Neural cell (in vitro differentiated cells): ENCODE data around the gene TIAM2.

Source experiments
- CTCF ChIP-seq: fragments of 450-650 bp; IDR thresholded peaks from 2 replicates; pipeline ENCODE4 v1.5.1; 2014; ENCODE audit warnings: antibody characterized with exemption, mild to moderate bottlenecking, moderate library complexity; ENCODE audit not compliant: poor library complexity, severe bottlenecking
- EP300 ChIP-seq: fragments of 450-650 bp; conservative IDR thresholded peaks from 2 replicates; pipeline ENCODE4 v1.6.1; 2014; ENCODE audit warnings: antibody characterized with exemption, mild to moderate bottlenecking, moderate library complexity; ENCODE audit not compliant: poor library complexity, severe bottlenecking
- EZH2 ChIP-seq: fragments of 200-600, 300-800 bp; shearing (Covaris generic), sonication (generic); IDR thresholded peaks from 2 replicates; pipeline ENCODE4 v1.6.1; 2014; ENCODE audit warnings: antibody characterized with exemption, low read length, borderline replicate concordance, mild to moderate bottlenecking; ENCODE audit not compliant: insufficient read depth, poor library complexity, severe bottlenecking
- POLR2AphosphoS5 ChIP-seq: IDR thresholded peaks from 2 replicates; pipeline ENCODE4 v1.6.1; 2012
- SMC3 ChIP-seq: fragments of 450-650 bp; conservative IDR thresholded peaks from 2 replicates; pipeline ENCODE4 v1.6.1; 2014; ENCODE audit warnings: antibody characterized with exemption, mild to moderate bottlenecking, moderate library complexity; ENCODE audit not compliant: poor library complexity

- no peak for TF ChIP-seq POLR2AphosphoS5
- TF ChIP-seq CTCF, result no peak
- no peak for TF ChIP-seq EZH2
- TF ChIP-seq SMC3, result no peak
- TF ChIP-seq EP300, result no peak
Observed at GRCh38 chr6:155077784-155078183, 82.7 kb downstream of the TIAM2 start.
